SK-N-SH treated with all-trans-retinoic acid at 6 μM for 48 hours (cell line): ENCODE results near the gene CRLF2.

Experiments used
- BACH2 ChIP-seq: fragments of 250-450 bp; sonication (Bioruptor Pico); IDR thresholded peaks from 2 replicates; pipeline ENCODE4 v1.9.0; 2021; ENCODE audit warnings: mild to moderate bottlenecking, borderline replicate concordance
- CREB5 ChIP-seq: fragments of 250-450 bp; sonication (Bioruptor Pico); IDR thresholded peaks from 2 replicates; pipeline ENCODE4 v1.5.1; 2020; ENCODE audit warnings: low read depth, mild to moderate bottlenecking, moderate library complexity
- CSDC2 ChIP-seq: fragments of 250-450 bp; sonication (Bioruptor Pico); IDR thresholded peaks from 2 replicates; pipeline ENCODE4 v1.5.0; 2020; ENCODE audit warnings: mild to moderate bottlenecking, moderate library complexity
- CSRNP3 ChIP-seq: fragments of 250-450 bp; sonication (Bioruptor Pico); IDR thresholded peaks from 2 replicates; pipeline ENCODE4 v1.5.1; 2021; ENCODE audit warnings: mild to moderate bottlenecking, moderate library complexity
- PATZ1 ChIP-seq: fragments of 250-450 bp; sonication (Bioruptor Pico); IDR thresholded peaks from 2 replicates; pipeline ENCODE4 v1.8.0; 2020; ENCODE audit warnings: mild to moderate bottlenecking, moderate library complexity, borderline replicate concordance
- TOX ChIP-seq: fragments of 250-450 bp; sonication (Bioruptor Pico); IDR thresholded peaks from 2 replicates; pipeline ENCODE4 v1.8.0; 2021; ENCODE audit warnings: mild to moderate bottlenecking, moderate library complexity, borderline replicate concordance
- TSHZ2 ChIP-seq: fragments of 250-450 bp; sonication (Bioruptor Pico); IDR thresholded peaks from 2 replicates; pipeline ENCODE4 v1.5.0; 2020; ENCODE audit warnings: mild to moderate bottlenecking, moderate library complexity
- ZC3H10 ChIP-seq: fragments of 250-450 bp; sonication (Bioruptor Pico); IDR thresholded peaks from 2 replicates; pipeline ENCODE4 v1.5.1; 2021; ENCODE audit warnings: mild to moderate bottlenecking, moderate library complexity
- ZFP3 ChIP-seq: fragments of 250-450 bp; sonication (Bioruptor Pico); IDR thresholded peaks from 2 replicates; pipeline ENCODE4 v1.5.0; 2020; ENCODE audit warnings: mild to moderate bottlenecking, moderate library complexity
- ZFP30 ChIP-seq: fragments of 450-650 bp; formaldehyde crosslinking; IDR thresholded peaks from 2 replicates; pipeline ENCODE4 v1.5.0; 2022; ENCODE audit warnings: mild to moderate bottlenecking, moderate library complexity
- ZNF70 ChIP-seq: fragments of 450-650 bp; formaldehyde crosslinking; IDR thresholded peaks from 2 replicates; pipeline ENCODE4 v1.5.0; 2020; ENCODE audit warnings: mild to moderate bottlenecking, moderate library complexity

- TF ChIP-seq BACH2 (CRISPR knock-in tag) (no peak), CSRNP3 (CRISPR knock-in tag) (no peak), ZFP30 (CRISPR knock-in tag) (no peak), TSHZ2 (CRISPR knock-in tag) (no peak), CREB5 (CRISPR knock-in tag) (no peak), CSDC2 (no peak), PATZ1 (CRISPR knock-in tag) (no peak), TOX (CRISPR knock-in tag) (no peak), ZNF70 (CRISPR knock-in tag) (no peak), ZFP3 (CRISPR knock-in tag) (no peak), ZC3H10 (CRISPR knock-in tag) (no peak)
Measured at GRCh38 chrX:1163231-1163630, 49.2 kb downstream of the CRLF2 start.
